GM12874 (cell line): ENCODE results near the gene KCNJ6.

ENCODE experiments used
- TF ChIP-seq, protein P1 (sequence below): IDR thresholded peaks from 2 replicates; pipeline ENCODE4 v1.5.1; 2011; ENCODE audit warnings: low read depth, mild to moderate bottlenecking, control low read depth, low read length, moderate library complexity; ENCODE audit not compliant: insufficient read depth

The KCNJ6 gene

DNA sequence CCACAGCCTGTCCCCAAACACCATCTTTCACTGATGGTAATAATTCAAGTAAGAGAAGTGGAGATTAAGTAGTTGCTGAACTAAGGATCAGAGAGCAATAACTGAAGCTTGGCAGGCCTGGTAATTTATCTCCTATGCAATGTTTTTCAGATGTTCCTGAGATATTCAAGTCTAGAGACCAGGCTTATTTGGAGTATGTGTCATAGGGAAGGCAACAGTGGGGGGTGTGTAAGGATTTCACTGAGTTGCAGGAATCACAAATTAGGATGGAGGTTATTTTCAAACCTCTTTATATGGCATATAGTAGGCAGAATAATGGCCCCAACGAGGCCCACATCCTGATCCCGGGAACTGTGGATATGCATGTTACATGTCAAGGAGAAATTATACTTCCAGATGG is 171.7 kb downstream of the KCNJ6 start:
- TF ChIP-seq, protein P1, sequence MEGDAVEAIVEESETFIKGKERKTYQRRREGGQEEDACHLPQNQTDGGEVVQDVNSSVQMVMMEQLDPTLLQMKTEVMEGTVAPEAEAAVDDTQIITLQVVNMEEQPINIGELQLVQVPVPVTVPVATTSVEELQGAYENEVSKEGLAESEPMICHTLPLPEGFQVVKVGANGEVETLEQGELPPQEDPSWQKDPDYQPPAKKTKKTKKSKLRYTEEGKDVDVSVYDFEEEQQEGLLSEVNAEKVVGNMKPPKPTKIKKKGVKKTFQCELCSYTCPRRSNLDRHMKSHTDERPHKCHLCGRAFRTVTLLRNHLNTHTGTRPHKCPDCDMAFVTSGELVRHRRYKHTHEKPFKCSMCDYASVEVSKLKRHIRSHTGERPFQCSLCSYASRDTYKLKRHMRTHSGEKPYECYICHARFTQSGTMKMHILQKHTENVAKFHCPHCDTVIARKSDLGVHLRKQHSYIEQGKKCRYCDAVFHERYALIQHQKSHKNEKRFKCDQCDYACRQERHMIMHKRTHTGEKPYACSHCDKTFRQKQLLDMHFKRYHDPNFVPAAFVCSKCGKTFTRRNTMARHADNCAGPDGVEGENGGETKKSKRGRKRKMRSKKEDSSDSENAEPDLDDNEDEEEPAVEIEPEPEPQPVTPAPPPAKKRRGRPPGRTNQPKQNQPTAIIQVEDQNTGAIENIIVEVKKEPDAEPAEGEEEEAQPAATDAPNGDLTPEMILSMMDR, result no peak

DNA sequence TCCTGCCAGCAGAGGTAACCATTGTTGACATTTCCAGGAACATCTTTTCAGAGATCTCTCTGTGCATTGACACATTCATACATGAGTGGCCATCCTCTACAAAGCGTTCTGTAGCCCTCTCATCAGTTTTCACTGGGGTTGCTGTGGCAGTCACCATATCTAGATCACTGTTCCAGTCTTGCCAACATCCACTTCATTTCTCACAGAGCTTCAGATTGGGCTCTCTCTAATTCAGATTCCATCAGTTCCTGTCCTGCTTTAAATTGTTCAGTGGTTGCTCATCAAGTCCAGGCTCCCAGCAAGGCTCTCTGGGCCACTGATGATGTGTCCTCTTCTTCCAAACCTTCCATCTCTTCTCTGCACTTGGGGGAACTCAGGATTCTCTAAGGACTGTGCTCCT is 173.7 kb downstream of the KCNJ6 start:
- TF ChIP-seq, protein P1, result no peak

DNA sequence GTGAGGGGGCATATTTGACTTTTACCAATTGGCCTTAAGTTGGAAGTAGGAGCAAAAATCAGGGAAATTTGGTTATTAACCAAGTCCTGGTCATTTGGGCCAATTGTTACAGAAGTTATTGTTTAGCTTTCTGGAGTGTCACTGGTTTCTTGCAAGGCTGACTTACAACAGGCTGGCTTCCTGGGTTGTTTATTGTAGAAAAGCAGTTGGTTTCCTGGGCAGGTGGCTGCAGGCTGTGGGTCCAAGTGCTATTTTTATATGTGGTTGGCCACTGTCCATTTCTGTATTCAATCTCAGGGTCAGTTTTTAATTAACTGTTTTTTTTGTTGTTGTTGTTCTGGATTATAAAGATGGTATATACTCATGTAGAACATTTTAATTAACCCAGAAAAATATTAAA is 174.1 kb downstream of the KCNJ6 start:
- TF ChIP-seq, protein P1, result no peak

DNA sequence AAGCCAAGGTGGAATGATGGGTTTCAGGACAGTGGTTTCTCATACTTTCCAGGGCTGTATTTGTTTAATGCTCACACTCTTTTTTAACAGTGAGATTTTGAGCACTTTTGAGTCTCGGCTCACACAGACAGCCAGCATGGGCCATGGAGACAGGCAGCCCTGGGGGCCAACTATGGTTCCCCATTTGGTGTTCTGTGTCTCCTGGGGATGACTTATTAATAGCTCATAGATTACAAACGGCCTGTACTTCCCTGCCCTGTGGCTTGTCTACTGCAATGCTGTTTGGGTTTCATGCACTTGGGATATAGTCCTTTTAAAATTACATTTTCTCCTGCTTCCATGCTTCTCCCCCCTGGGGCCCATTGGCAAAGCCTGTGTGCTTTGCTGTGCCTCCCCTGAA is 178.3 kb downstream of the KCNJ6 start:
- TF ChIP-seq, protein P1, result no peak

DNA sequence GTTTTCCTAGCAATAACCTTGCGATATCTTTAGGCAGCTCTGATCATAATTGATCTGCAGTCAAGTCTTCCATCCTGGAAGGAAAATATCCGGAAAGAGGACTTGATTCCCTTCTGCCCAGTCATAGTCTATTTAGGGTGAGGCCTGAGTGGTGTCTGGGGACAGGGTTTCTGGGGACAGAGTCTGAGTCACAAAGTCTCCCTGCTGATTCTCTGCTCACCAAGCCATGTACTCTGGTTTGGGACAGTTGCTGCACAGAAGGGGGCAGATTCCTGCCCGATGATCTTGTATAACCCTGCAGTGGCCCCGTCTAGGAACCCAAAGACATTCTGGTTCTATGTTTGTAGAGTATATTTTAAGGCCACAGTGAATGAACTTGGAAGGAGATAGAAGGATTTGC is 178.8 kb downstream of the KCNJ6 start:
- TF ChIP-seq, protein P1, result no peak

DNA sequence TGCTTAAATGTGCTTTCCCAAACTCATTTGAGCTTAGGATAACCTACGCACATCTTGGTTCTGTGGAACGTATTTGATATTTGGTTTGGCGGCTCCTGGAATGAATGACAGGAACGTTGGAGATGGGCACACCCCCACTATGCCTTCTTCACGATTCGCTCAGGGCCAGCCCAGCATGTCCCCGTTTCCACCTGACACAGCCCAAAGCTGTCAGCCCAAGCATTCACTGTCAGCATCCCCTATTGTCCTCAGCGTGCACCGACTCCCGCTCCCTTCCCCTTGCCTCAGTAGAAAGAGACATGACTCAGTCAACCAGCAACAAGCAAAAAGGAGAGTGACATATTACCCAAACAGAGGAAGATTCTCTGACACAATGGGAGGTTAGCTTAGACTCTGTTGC is 181.4 kb downstream of the KCNJ6 start:
- TF ChIP-seq, protein P1, result no peak

DNA sequence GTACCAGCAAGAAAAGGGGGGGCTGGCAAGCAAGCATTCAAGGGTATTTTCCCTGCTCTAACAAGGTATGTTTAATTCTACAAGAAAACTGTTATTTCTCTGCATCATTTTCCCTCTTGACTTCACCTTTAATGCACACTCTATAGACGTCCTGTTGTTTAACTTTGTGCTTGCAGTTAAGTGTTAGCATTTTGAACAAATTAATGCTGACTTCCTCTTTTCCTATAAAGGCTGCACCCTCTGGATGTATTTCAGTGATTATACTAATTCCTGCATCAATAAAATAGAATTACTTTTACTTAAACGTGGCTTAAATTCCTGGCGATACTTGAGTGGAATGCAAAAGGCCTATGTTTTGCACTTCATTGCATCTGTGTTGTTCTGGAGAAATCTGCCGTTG is 183.3 kb downstream of the KCNJ6 start:
- TF ChIP-seq, protein P1, result no peak

DNA sequence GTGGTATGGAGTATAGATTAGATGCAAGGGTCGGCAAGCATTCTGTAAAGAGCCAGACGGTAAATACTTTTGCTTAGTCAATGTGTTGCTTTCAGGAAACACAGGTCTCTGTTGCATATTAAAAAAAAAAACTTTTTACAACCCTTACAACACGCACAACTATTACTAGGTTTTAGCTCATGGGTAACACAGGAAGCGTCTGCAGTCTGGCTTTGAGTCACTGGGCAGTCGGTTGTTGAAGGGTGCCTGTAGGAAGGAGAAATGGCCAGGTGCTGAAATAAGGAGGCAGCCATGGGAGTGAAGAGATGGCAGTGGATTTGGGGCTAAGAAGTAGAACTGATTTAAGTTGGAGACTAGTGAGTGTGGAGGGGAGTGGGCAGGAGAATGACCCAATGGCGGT is 192.1 kb downstream of the KCNJ6 start:
- TF ChIP-seq, protein P1, result no peak
